K562 (cell line): ENCODE results near the gene TMEM179. TPM values are rescaled to one million over a fixed set of nuclear protein-coding genes. Genes with fewer than 3 reads are reported as not detected.

ENCODE experiments used
- ATAC-seq: fragments of 200-7000 bp; cut with Tn5 transposase; 3 replicates; pipeline ENCODE4 v1.9.1; 2020; ENCODE audit warnings: moderate library complexity
- BruUV-seq: library from RNA; stranded (reverse); fragments of 400-500 nt; replicated peaks from 2 replicates; lab custom pipeline; 2021; lab: Mats Ljungman, UMichigan
- CTCF ChIA-PET: fragments of 300-600 bp; formaldehyde crosslinking; extraction: SDS; loops from one replicate; lab custom pipeline; 2021; ENCODE audit warnings: low intra/inter-chr PET ratio; lab: Yijun Ruan, JAX
- POLR2A ChIA-PET: fragments of 300-600, 350-650 bp; sonication (Branson Sonifier 250); formaldehyde crosslinking; extraction: SDS; loops from one replicate; lab custom pipeline; 2021; ENCODE audit warnings: antibody characterized with exemption, inconsistent platforms; lab: Yijun Ruan, JAX
- DNase-seq, 4 experiments: peaks; one replicate each; pipeline versions ENCODE4 v3.0.0 to v3.0.0-alpha.2; 2011 to 2018; ENCODE audit warnings: low spot score in 3 of 4, mixed read lengths in 3 of 4; ENCODE audit errors: extremely low read depth in 1 of 4
- FAIRE-seq: peaks from 2 replicates; lab custom pipeline; 2011; peaks lifted over from hg19 to GRCh38; lab: Jason Lieb, UNC
- H2AFZ ChIP-seq: 2 replicates; pipeline ENCODE4 v1.6.0; 2011; ENCODE audit warnings: low read depth, low read length, control low read depth, inconsistent platforms
- H3K27ac ChIP-seq: fragments of 200-600 bp; 3 replicates; pipeline ENCODE4 v1.8.0; 2011; ENCODE audit warnings: low read depth, mild to moderate bottlenecking, control low read depth, inconsistent platforms, low read length, moderate library complexity, mixed read lengths; ENCODE audit errors: extremely low read depth
- H3K27me3 ChIP-seq, 2 experiments: fragments of 300-600 bp in 1 of 2; 2 replicates in 1 of 2; 3 replicates in 1 of 2; pipeline versions ENCODE4 v1.6.0 to v1.8.0; 2011; ENCODE audit warnings: inconsistent platforms in 2 of 2, low read length in 2 of 2, mild to moderate bottlenecking in 1 of 2, mixed read lengths in 1 of 2, moderate library complexity in 1 of 2; ENCODE audit not compliant: control insufficient read depth in 2 of 2, insufficient read depth in 2 of 2
- H3K36me3 ChIP-seq: fragments of 300-600 bp; 3 replicates; pipeline ENCODE4 v1.8.0; 2011; ENCODE audit warnings: mild to moderate bottlenecking, low read length, inconsistent platforms; ENCODE audit not compliant: control insufficient read depth, insufficient read depth
- H3K4me1 ChIP-seq, 2 experiments: fragments of 200-600 bp in 1 of 2; replicated peaks in 1 of 2; 2 replicates in 1 of 2; 3 replicates in 1 of 2; pipeline versions ENCODE4 v1.5.1 to v1.8.0; 2011; ENCODE audit warnings: inconsistent platforms in 2 of 2, low read length in 2 of 2, mild to moderate bottlenecking in 1 of 2, mixed read lengths in 1 of 2, moderate library complexity in 1 of 2; ENCODE audit not compliant: control insufficient read depth in 2 of 2, insufficient read depth in 2 of 2
- H3K4me2 ChIP-seq: 2 replicates; pipeline ENCODE4 v1.6.1; 2011; ENCODE audit warnings: low read length, control low read depth, inconsistent platforms, mixed read lengths; ENCODE audit not compliant: insufficient read depth
- H3K4me3 ChIP-seq: fragments of 200-600 bp; sonication (generic), shearing (Covaris generic); 2 replicates; pipeline ENCODE4 v1.5.1; 2016; ENCODE audit warnings: control low read depth, inconsistent platforms
- H3K79me2 ChIP-seq: fragments of 200-600 bp; 3 replicates; pipeline ENCODE4 v1.8.0; 2011; ENCODE audit warnings: low read length, inconsistent platforms; ENCODE audit not compliant: control insufficient read depth, insufficient read depth
- H3K9ac ChIP-seq, 2 experiments: 2 replicates each; pipeline versions ENCODE4 v1.6.0 to v1.6.1; 2011; ENCODE audit warnings: low read depth in 2 of 2, low read length in 2 of 2, control low read depth in 1 of 2, inconsistent platforms in 1 of 2, mild to moderate bottlenecking in 1 of 2, mixed read lengths in 1 of 2; ENCODE audit not compliant: insufficient read depth in 1 of 2
- H3K9me1 ChIP-seq: one replicate; pipeline ENCODE4 v1.6.0; 2011; ENCODE audit warnings: inconsistent platforms, mild to moderate bottlenecking, low read length, moderate library complexity; ENCODE audit not compliant: control insufficient read depth, insufficient read depth
- H3K9me3 ChIP-seq: replicated peaks from 2 replicates; pipeline ENCODE4 v1.5.1; 2011; ENCODE audit warnings: low read depth, low read length, inconsistent platforms; ENCODE audit not compliant: control insufficient read depth, insufficient read depth
- H4K20me1 ChIP-seq: replicated peaks from 2 replicates; pipeline ENCODE4 v1.6.1; 2011; ENCODE audit warnings: low read length, inconsistent platforms, mixed read lengths; ENCODE audit not compliant: control insufficient read depth, insufficient read depth
- BMI1 ChIP-seq: fragments of 150-350 bp; IDR thresholded peaks from 2 replicates; pipeline ENCODE4 v1.6.1; 2014; ENCODE audit warnings: low read length
- HOMEZ ChIP-seq: fragments of 250-450 bp; sonication (Bioruptor Pico); IDR thresholded peaks from 2 replicates; pipeline ENCODE4 v1.4.0; 2020; ENCODE audit warnings: mild to moderate bottlenecking, moderate library complexity
- ZHX1 ChIP-seq: fragments of 150-350 bp; conservative IDR thresholded peaks from 2 replicates; pipeline ENCODE4 v1.6.1; 2014; ENCODE audit warnings: low read length
- ZNF740 ChIP-seq, 3 experiments: fragments of 200-800 bp in 1 of 3; sonication (Bioruptor generic) in 1 of 3; sonication (generic) in 1 of 3; formaldehyde crosslinking in 1 of 3; IDR thresholded peaks; 2 replicates each; pipeline versions ENCODE4 v1.6.1 to v1.8.0; 2016 to 2022; ENCODE audit warnings: mild to moderate bottlenecking in 2 of 3, missing compliant biosample characterization in 2 of 3, missing genetic modification characterization in 2 of 3, missing genetic modification reagents in 1 of 3
- WGBS: fragments of 100-300 bp; shearing (Covaris generic); methylation state at CpG from one replicate; pipeline ENCODE4 v1.1.6; 2016; ENCODE audit warnings: low coverage, mixed read lengths; ENCODE audit not compliant: insufficient coverage; ENCODE audit errors: missing lambda C conversion rate; 5-methylcytosine and 5-hydroxymethylcytosine counted together
- in situ Hi-C: fragments of 300-500 bp; cut with MboI; formaldehyde crosslinking; loops from 4 replicates; pipeline ENCODE4 v1.15.0; 2018; ENCODE audit warnings: inconsistent platforms, mixed read lengths
- intact Hi-C: fragments of 100-400 bp; cut with micrococcal nuclease; formaldehyde crosslinking; loops from 2 replicates; pipeline ENCODE4 v1.14.2; 2022
- polyA plus RNA-seq, 8 experiments: library from polyadenylated mRNA; depleted of rRNA in 4 of 8; stranded (reverse) in 5 of 8; unstranded in 3 of 8; fragments of >200 nt; fragmentation: Nextera tagmentation in 2 of 8; fragmentation: Illumina TruSeq in 1 of 8; extraction: Ambion mirVana in 2 of 8; extraction: Trizol in 1 of 8; gene quantifications; 2 replicates each; pipeline versions ENCODE4 v1.2.1 to v1.2.3, GENCODE V29; 2011 to 2014; ENCODE audit warnings: inconsistent platforms in 1 of 8, missing spikeins in 1 of 8
- total RNA-seq, 7 experiments: library from RNA; depleted of rRNA in 6 of 7; stranded (reverse); fragments of >200 nt in 6 of 7; fragmentation: Illumina TruSeq in 2 of 7; extraction: Trizol in 2 of 7; gene quantifications; 2 replicates each; pipeline versions ENCODE4 v1.2.1 to v1.2.3, GENCODE V29; 2011 to 2021; ENCODE audit warnings: low replicate concordance in 1 of 7

The TMEM179 gene
- total and polyA plus RNA-seq, 9 of the 15 experiments (the other 6 are each of a cell fraction or from before 2014, with no cell fraction given) = not detected

- 0% methylated on average over 4 of the region's 8 CpGs for WGBS
- peaks cover 9% of the 10 kb centered on the region; the same call in 1 of the 2 replicates for H4K20me1 ChIP-seq
- intact Hi-C loops (no loop called here), in situ Hi-C loops (no loop called here)
- no peak for DNase-seq
- H3K27ac ChIP-seq = no peak overlapping the region
- no peaks in the 10 kb centered on the region for H3K9me1 ChIP-seq
- ChIA-PET CTCF (no interaction called here), POLR2A (no interaction called here)
- H3K4me2 ChIP-seq = no peak overlapping the region
- H3K27me3 ChIP-seq = peaks cover 9 to 27% of the 10 kb centered on the region in 2 experiments; a peak in 3 of 5 replicates
- H3K4me1 ChIP-seq = peaks cover 0 to 10% of the 10 kb centered on the region in 2 experiments; a peak in 2 of 5 replicates
- H3K36me3 ChIP-seq = no peaks in the 10 kb centered on the region
- ATAC-seq = no peak
- FAIRE-seq = no peak
- no peak overlapping the region for H3K4me3 ChIP-seq
- no peak overlapping the region for H2AFZ ChIP-seq
- H3K9ac ChIP-seq = no peak overlapping the region
- no peaks in the 10 kb centered on the region for H3K79me2 ChIP-seq
- H3K9me3 ChIP-seq = no peaks in the 10 kb centered on the region
- BruUV-seq = no TSS peak
- no peak for TF ChIP-seq HOMEZ (CRISPR knock-in tag)
- no peak for TF ChIP-seq ZHX1
- TF ChIP-seq ZNF740 (CRISPR knock-in tag; IDR thresholded peaks at IDR 0.05) = no peak
- TF ChIP-seq ZNF740 (tag; IDR thresholded peaks at IDR 0.05) = no peak
- no peak for TF ChIP-seq BMI1
Observed at GRCh38 chr14:104592785-104593184, 11.8 kb downstream of the TMEM179 start.
